K562 (cell line): ENCODE measurements around the gene ZFP64. TPM values are rescaled to one million over a fixed set of nuclear protein-coding genes. Genes with fewer than 3 reads are reported as not detected.

ENCODE experiments used
- ARNT ChIP-seq, 2 experiments: fragments of 450-650 bp; IDR thresholded peaks; 2 replicates each; pipeline ENCODE4 v1.6.1; 2016; ENCODE audit warnings: mild to moderate bottlenecking in 1 of 2
- CCAR2 ChIP-seq: fragments of 200-400 bp; formaldehyde crosslinking; IDR thresholded peaks from 2 replicates; pipeline ENCODE4 v1.6.1; 2017; ENCODE audit warnings: mild to moderate bottlenecking, low read depth, low read length
- CREB5 ChIP-seq: fragments of 250-450 bp; sonication (Bioruptor Pico); IDR thresholded peaks from 2 replicates; pipeline ENCODE4 v1.5.0; 2020; ENCODE audit warnings: mild to moderate bottlenecking
- E2F5 ChIP-seq: sonication (generic); formaldehyde crosslinking; IDR thresholded peaks from 2 replicates; pipeline ENCODE4 v1.8.0; 2022; ENCODE audit warnings: mild to moderate bottlenecking, missing genetic modification reagents
- EZH2 ChIP-seq: IDR thresholded peaks from 2 replicates; pipeline ENCODE4 v1.6.1; 2012; ENCODE audit warnings: low read depth, mild to moderate bottlenecking, inconsistent platforms, low read length, borderline replicate concordance
- L3MBTL2 ChIP-seq: fragments of 450-650 bp; IDR thresholded peaks from 2 replicates; pipeline ENCODE4 v1.6.1; 2016; ENCODE audit warnings: mild to moderate bottlenecking, moderate library complexity
- NEUROD1 ChIP-seq: fragments of 150-350 bp; IDR thresholded peaks from 2 replicates; pipeline ENCODE4 v1.6.1; 2014; ENCODE audit warnings: borderline replicate concordance, low read length, low read depth; ENCODE audit not compliant: partially characterized antibody
- POLR2A ChIP-seq: fragments of 450-650 bp; conservative IDR thresholded peaks from 2 replicates; pipeline ENCODE4 v1.6.1; 2016
- RNF219 ChIP-seq: fragments of 250-450 bp; sonication (Bioruptor Pico); IDR thresholded peaks from 2 replicates; pipeline ENCODE4 v1.5.0; 2022; ENCODE audit warnings: mild to moderate bottlenecking
- SMAD2 ChIP-seq: fragments of 150-350 bp; IDR thresholded peaks from 2 replicates; pipeline ENCODE4 v1.6.1; 2014; ENCODE audit warnings: low read depth, mild to moderate bottlenecking, low read length
- ZBTB7A ChIP-seq: IDR thresholded peaks from 2 replicates; pipeline ENCODE4 v1.6.1; 2011; ENCODE audit warnings: low read depth, mild to moderate bottlenecking, low read length, moderate library complexity, borderline replicate concordance; ENCODE audit not compliant: control insufficient read depth
- ZFPM2 ChIP-seq: fragments of 250-450 bp; sonication (Bioruptor Pico); IDR thresholded peaks from 2 replicates; pipeline ENCODE4 v1.5.1; 2022; ENCODE audit warnings: mild to moderate bottlenecking
- ZNF133 ChIP-seq: fragments of 250-450 bp; sonication (Bioruptor Pico); IDR thresholded peaks from 2 replicates; pipeline ENCODE4 v1.4.0; 2020; ENCODE audit warnings: mild to moderate bottlenecking
- ZNF140 ChIP-seq: fragments of 250-450 bp; sonication (Bioruptor Pico); IDR thresholded peaks from 2 replicates; pipeline ENCODE4 v1.8.0; 2021; ENCODE audit warnings: moderate library complexity, mild to moderate bottlenecking, inconsistent platforms
- ZNF561 ChIP-seq: fragments of 450-650 bp; formaldehyde crosslinking; conservative IDR thresholded peaks from 2 replicates; pipeline ENCODE4 v1.4.0; 2020; ENCODE audit warnings: mild to moderate bottlenecking, moderate library complexity
- ZNF57 ChIP-seq: fragments of 450-650 bp; formaldehyde crosslinking; IDR thresholded peaks from 2 replicates; pipeline ENCODE4 v1.4.0; 2020; ENCODE audit warnings: mild to moderate bottlenecking, moderate library complexity
- polyA plus RNA-seq, 8 experiments: library from polyadenylated mRNA; depleted of rRNA in 4 of 8; stranded (reverse) in 5 of 8; unstranded in 3 of 8; fragments of >200 nt; fragmentation: Nextera tagmentation in 2 of 8; fragmentation: Illumina TruSeq in 1 of 8; extraction: Ambion mirVana in 2 of 8; extraction: Trizol in 1 of 8; gene quantifications; 2 replicates each; pipeline versions ENCODE4 v1.2.1 to v1.2.3, GENCODE V29; 2011 to 2014; ENCODE audit warnings: inconsistent platforms in 1 of 8, missing spikeins in 1 of 8
- total RNA-seq, 7 experiments: library from RNA; depleted of rRNA in 6 of 7; stranded (reverse); fragments of >200 nt in 6 of 7; fragmentation: Illumina TruSeq in 2 of 7; extraction: Trizol in 2 of 7; gene quantifications; 2 replicates each; pipeline versions ENCODE4 v1.2.1 to v1.2.3, GENCODE V29; 2011 to 2021; ENCODE audit warnings: low replicate concordance in 1 of 7
- TF ChIP-seq, protein P1 (sequence below): sonication (generic); formaldehyde crosslinking; IDR thresholded peaks from 2 replicates; pipeline ENCODE4 v1.8.0; 2022; ENCODE audit warnings: missing genetic modification reagents, mild to moderate bottlenecking, borderline replicate concordance
- TF ChIP-seq, protein P2 (sequence below): sonication (generic); formaldehyde crosslinking; IDR thresholded peaks from 2 replicates; pipeline ENCODE4 v1.4.0; 2020; ENCODE audit warnings: mild to moderate bottlenecking, missing genetic modification reagents

ZFP64 gene
- total and polyA plus RNA-seq, 9 of the 15 experiments (the other 6 are each of a cell fraction or from before 2014, with no cell fraction given) = 1.4 to 13.4 (median 7.0) TPM

DNA sequence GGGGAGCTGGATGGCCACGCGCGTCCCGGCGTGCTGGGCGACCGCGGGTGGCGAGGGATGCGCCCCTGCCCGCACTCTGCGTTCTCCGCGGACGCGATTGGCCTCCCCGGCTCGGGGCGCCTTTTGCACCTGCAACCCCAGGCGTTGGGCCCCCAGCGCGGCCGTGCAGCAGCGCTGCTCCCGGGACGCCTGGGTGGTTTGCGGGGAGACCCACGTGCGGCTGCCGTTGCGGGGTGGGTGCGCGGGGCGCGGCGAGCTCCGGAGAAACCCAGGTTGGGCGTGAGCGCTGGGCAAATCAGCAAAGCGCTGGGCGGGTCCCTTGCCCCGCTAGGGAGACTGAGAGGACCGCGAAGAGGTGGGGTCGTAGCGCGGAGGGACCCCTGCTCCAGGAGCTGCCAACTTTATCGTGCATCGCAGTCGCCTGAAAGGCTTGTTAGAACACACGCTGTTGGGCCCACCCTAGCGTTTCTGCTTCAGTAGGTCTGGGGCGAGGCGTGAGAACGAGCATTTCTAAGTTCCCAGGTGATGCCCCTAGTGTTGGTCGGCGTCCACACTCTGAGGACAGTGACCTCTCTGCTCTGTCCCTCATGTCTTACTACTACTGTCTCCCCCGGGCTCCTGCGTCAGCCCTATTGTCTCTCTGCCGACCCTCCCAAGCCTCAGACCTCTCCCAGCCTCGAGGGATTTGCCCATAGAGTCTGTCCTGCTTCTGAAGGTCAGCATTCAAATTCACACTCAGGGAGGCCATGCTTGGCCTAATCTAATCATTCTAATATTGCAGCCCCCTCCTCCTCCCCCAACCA lies 538 bp upstream of the ZFP64 start (continued):
- TF ChIP-seq, protein P1, sequence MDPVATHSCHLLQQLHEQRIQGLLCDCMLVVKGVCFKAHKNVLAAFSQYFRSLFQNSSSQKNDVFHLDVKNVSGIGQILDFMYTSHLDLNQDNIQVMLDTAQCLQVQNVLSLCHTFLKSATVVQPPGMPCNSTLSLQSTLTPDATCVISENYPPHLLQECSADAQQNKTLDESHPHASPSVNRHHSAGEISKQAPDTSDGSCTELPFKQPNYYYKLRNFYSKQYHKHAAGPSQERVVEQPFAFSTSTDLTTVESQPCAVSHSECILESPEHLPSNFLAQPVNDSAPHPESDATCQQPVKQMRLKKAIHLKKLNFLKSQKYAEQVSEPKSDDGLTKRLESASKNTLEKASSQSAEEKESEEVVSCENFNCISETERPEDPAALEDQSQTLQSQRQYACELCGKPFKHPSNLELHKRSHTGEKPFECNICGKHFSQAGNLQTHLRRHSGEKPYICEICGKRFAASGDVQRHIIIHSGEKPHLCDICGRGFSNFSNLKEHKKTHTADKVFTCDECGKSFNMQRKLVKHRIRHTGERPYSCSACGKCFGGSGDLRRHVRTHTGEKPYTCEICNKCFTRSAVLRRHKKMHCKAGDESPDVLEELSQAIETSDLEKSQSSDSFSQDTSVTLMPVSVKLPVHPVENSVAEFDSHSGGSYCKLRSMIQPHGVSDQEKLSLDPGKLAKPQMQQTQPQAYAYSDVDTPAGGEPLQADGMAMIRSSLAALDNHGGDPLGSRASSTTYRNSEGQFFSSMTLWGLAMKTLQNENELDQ (CRISPR knock-in tag) = no peak
- TF ChIP-seq ZNF561 (CRISPR knock-in tag) (no peak), NEUROD1 (no peak), ZBTB7A (peak; percentile 40), ZNF57 (CRISPR knock-in tag) (no peak), RNF219 (CRISPR knock-in tag) (no peak), ZNF133 (CRISPR knock-in tag) (no peak), ARNT (IDR thresholded peaks at IDR 0.05) (no peak), E2F5 (CRISPR knock-in tag) (no peak), POLR2A (peak; percentile 56), CCAR2 (no peak), CREB5 (no peak), L3MBTL2 (peak; percentile 40; the same call in 1 of the 2 replicates), ZNF140 (CRISPR knock-in tag) (no peak), ZFPM2 (CRISPR knock-in tag) (no peak), EZH2 (no peak), SMAD2 (no peak)
- TF ChIP-seq, protein P2, sequence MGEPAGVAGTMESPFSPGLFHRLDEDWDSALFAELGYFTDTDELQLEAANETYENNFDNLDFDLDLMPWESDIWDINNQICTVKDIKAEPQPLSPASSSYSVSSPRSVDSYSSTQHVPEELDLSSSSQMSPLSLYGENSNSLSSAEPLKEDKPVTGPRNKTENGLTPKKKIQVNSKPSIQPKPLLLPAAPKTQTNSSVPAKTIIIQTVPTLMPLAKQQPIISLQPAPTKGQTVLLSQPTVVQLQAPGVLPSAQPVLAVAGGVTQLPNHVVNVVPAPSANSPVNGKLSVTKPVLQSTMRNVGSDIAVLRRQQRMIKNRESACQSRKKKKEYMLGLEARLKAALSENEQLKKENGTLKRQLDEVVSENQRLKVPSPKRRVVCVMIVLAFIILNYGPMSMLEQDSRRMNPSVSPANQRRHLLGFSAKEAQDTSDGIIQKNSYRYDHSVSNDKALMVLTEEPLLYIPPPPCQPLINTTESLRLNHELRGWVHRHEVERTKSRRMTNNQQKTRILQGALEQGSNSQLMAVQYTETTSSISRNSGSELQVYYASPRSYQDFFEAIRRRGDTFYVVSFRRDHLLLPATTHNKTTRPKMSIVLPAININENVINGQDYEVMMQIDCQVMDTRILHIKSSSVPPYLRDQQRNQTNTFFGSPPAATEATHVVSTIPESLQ (CRISPR knock-in tag) = no peak
